Ectodermal cell (in vitro differentiated cells): Measurements from ENCODE around the gene CPED1.

ENCODE experiments used
- H3K27ac ChIP-seq: 2 replicates; pipeline ENCODE4 v1.7.0; 2013; ENCODE audit warnings: mild to moderate bottlenecking, low read depth, low read length; ENCODE audit not compliant: insufficient read depth, poor library complexity, severe bottlenecking
- H3K27me3 ChIP-seq: 2 replicates; pipeline ENCODE4 v1.7.0; 2013; ENCODE audit warnings: mild to moderate bottlenecking, low read length; ENCODE audit not compliant: insufficient read depth, control insufficient read depth, poor library complexity, severe bottlenecking
- H3K36me3 ChIP-seq: one replicate; pipeline ENCODE4 v1.7.0; 2013; ENCODE audit warnings: low read length; ENCODE audit not compliant: control insufficient read depth, insufficient read depth
- H3K4me1 ChIP-seq: one replicate; pipeline ENCODE4 v1.7.0; 2013; ENCODE audit warnings: low read length; ENCODE audit not compliant: control insufficient read depth, insufficient read depth
- H3K4me3 ChIP-seq: 2 replicates; pipeline ENCODE4 v1.7.0; 2013; ENCODE audit warnings: low read depth, low read length, control low read depth; ENCODE audit not compliant: insufficient read depth
- H3K9me3 ChIP-seq: 2 replicates; pipeline ENCODE4 v1.7.0; 2013; ENCODE audit warnings: mild to moderate bottlenecking, low read length, moderate library complexity; ENCODE audit not compliant: control insufficient read depth
- WGBS, 2 experiments: methylation state at CpG; one replicate each; pipeline ENCODE4 v1.1.7; 2013; ENCODE audit warnings: missing lambda C conversion rate in 2 of 2; 5-methylcytosine and 5-hydroxymethylcytosine counted together

The CPED1 gene

DNA sequence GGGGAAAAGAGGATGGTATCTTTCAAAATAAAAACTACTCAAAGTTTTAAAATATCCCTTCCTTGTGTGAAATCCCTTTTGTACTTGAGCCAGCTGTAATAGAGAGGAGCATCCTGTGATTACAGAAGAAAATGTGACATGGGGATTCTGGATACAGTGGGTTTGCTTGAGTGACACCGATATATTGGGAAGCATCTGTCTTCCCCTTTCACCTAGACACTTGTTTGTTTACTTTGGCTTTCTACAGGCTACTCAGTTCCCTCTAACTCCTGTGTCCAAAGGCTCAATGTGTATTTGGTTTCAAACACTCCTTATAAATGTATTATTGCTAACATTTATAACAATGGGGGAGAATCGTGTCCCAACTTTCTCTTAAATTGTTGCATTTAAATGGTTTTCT is 24.4 kb downstream of the CPED1 start:
- Histone ChIP-seq H3K9me3 (no peaks in the 10 kb centered on the region), H3K27me3 (no peaks in the 10 kb centered on the region), H3K4me3 (no peak overlapping the region), H3K4me1 (no peaks in the 10 kb centered on the region), H3K27ac (no peak overlapping the region), H3K36me3 (no peaks in the 10 kb centered on the region)
- 86 to 88% methylated on average over 1 of the region's 2 CpGs for WGBS, 2 experiments

DNA sequence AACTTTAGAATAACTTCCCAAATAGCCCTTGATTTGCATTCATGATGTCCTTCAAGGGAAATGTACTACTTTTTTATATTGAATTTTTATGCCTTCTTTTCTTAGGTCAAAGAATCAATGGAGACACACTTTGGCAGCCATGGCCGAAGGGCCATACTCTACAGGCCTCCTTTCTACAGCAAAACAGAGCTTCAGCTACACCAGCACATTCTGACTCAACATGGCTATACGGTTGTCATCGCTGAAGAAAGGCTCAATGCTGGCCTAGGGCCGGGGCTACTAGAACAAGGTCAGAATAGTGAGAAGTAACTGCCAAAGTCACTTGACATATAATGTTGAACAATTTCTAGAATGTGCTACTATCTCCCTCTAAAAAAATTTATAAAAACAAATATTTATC is 27.0 kb downstream of the CPED1 start:
- no peaks in the 10 kb centered on the region for H3K4me1 ChIP-seq
- no peaks in the 10 kb centered on the region for H3K9me3 ChIP-seq
- 90 to 97% methylated on average over 4 of the region's 4 CpGs for WGBS, 2 experiments
- no peaks in the 10 kb centered on the region for H3K27me3 ChIP-seq
- H3K36me3 ChIP-seq, result no peaks in the 10 kb centered on the region
- no peak overlapping the region for H3K4me3 ChIP-seq
- no peak overlapping the region for H3K27ac ChIP-seq

GRCh38 chr7:121016966-121017365 is 28.5 kb downstream of the CPED1 start:
- Histone ChIP-seq H3K36me3 (no peaks in the 10 kb centered on the region), H3K4me3 (no peak overlapping the region), H3K27ac (no peak overlapping the region), H3K27me3 (no peaks in the 10 kb centered on the region), H3K9me3 (no peaks in the 10 kb centered on the region), H3K4me1 (no peaks in the 10 kb centered on the region)
- WGBS, 2 experiments, result 92 to 95% methylated on average over 2 of the region's 2 CpGs

DNA sequence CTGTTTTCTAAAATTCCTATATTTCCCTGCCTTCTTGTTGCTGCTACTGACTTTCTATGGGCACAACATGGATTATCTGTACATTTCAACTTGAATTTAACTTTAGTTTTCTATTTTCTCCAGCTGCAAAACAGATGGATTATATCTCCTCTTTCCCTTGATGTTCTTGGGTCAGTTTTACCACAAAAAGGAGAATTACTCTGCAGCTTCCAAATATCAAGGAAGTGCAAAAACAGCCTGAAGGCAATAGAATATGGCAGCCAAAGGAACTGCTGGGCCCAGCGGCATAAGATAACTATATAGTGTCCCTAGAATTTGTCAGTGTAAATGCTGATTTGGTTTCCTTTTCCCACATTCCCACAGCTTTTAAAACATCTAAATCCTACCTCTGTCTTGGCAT is 29.1 kb downstream of the CPED1 start:
- 77 to 100% methylated on average over 1 of the region's 1 CpG for WGBS, 2 experiments
- Histone ChIP-seq H3K36me3 (no peaks in the 10 kb centered on the region), H3K27me3 (no peaks in the 10 kb centered on the region), H3K4me1 (no peaks in the 10 kb centered on the region), H3K4me3 (no peak overlapping the region), H3K27ac (no peak overlapping the region), H3K9me3 (no peaks in the 10 kb centered on the region)

DNA sequence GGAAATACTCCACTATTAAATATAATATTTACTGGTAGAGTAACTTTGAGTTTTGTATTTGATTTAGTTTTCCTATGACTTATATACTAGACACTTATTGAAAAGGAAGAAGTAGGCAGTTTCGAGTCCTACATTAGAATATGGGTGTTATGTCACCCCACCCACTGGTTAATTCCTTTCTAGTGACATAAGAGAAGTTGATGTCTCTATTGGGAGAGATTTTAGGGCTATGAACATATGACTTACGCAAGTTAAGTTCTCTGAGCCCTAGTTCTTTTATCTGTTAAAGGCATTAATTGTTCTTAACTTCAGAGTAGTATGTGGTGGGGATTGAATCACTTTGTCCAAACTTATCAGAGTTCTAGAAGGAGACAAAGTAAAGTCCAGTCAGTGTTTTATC is 30.5 kb downstream of the CPED1 start:
- Histone ChIP-seq H3K4me1 (no peaks in the 10 kb centered on the region), H3K27ac (no peak overlapping the region), H3K9me3 (no peaks in the 10 kb centered on the region), H3K4me3 (no peak overlapping the region), H3K27me3 (no peaks in the 10 kb centered on the region), H3K36me3 (no peaks in the 10 kb centered on the region)
- WGBS, 2 experiments, result 97 to 100% methylated on average over 2 of the region's 2 CpGs

DNA sequence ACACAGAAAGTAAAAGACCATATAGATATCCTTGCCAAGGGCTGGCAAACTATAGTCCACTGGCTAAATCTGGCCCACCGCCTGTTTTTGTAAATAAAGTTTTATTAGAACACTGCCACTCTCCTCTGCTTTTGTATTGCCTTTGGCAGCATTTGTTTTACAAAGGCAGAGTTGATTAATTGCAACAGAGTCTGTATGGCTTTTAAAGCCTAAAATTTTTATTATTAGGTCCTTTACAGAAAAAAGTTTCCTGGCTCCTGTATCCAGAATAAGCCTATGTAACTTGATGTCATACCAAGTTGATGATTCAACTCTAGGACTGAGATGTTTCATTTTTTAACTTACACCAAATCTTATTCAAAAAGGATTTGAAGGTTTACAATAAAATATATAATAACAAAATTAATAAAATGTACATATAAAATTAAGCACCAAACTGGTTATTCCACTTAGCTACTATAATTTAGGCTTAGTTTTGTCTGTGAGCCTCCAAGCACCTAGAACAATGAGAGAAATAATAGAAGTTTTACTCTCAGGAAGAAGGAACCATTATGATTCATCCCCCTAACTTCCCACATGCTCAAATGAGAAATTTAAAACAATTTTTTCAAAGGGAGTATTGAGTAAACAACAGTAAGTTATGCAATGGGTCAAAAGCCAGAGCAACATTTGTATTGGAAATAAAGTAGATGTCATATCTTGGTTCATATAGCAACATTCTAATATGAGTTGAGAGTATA is 31.9 kb downstream of the CPED1 start:
- no peak overlapping the region for H3K4me3 ChIP-seq
- no peaks in the 10 kb centered on the region for H3K27me3 ChIP-seq
- no peaks in the 10 kb centered on the region for H3K4me1 ChIP-seq
- no peak overlapping the region for H3K27ac ChIP-seq
- H3K9me3 ChIP-seq, result no peaks in the 10 kb centered on the region
- no peaks in the 10 kb centered on the region for H3K36me3 ChIP-seq
- WGBS, 2 experiments, result 87 to 92% methylated on average over 1 of the region's 1 CpG

DNA sequence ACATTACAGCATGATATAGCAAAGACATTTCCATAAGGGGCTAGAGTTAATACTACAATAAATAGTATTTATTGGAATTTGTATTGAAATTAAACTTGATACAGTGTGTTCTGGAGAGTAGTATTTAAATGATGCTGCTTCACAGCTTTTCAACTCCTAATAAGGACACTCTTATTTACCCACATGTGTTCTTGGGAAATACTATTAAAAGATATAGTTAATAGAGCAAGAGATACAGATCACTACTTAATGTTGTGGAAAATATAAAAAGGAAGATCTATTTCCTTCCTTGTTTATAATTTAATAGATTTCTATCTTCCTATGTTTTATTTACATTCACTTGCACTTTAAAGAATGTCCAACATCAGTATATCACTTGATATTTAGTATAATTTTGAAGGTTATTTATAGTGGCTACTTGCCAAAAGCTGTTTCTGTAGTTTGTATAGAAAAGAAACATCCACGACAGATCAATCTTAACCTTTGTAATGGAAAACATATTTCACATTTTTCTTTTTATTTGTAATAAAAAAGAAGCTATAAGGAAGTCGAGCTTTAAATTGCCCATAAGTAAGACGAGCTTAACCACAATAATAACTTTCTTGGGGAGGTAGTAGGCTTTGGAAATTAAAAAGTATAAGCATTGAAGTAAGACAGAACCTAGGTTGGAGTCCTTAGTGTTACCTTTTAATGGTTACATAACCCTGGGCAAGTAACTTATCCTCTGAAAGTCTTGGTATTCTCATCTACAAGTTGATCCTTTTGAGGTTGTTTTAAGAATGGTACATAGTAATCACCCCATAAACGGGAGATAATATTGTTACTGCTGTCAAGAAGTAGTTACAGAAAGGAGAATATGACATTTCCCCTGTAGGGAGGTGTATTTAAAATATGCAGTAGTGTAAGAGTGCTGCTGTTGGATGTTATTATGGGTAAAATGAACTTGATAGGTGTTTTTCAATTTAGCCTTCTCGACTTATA is 32.8 kb downstream of the CPED1 start:
- WGBS, 2 experiments, result 91 to 96% methylated on average over 4 of the region's 5 CpGs
- Histone ChIP-seq H3K9me3 (no peaks in the 10 kb centered on the region), H3K27me3 (no peaks in the 10 kb centered on the region), H3K4me1 (no peaks in the 10 kb centered on the region), H3K36me3 (no peaks in the 10 kb centered on the region), H3K4me3 (no peak overlapping the region), H3K27ac (no peak overlapping the region)

GRCh38 chr7:121023194-121023593 is 34.7 kb downstream of the CPED1 start:
- no peak overlapping the region for H3K4me3 ChIP-seq
- no peaks in the 10 kb centered on the region for H3K27me3 ChIP-seq
- no peaks in the 10 kb centered on the region for H3K9me3 ChIP-seq
- no peaks in the 10 kb centered on the region for H3K4me1 ChIP-seq
- H3K27ac ChIP-seq, result no peak overlapping the region
- H3K36me3 ChIP-seq, result no peaks in the 10 kb centered on the region

- Histone ChIP-seq H3K27ac (no peak overlapping the region), H3K36me3 (no peaks in the 10 kb centered on the region), H3K4me3 (no peak overlapping the region), H3K9me3 (no peaks in the 10 kb centered on the region), H3K4me1 (no peaks in the 10 kb centered on the region), H3K27me3 (no peaks in the 10 kb centered on the region)
- WGBS, 2 experiments, result 86 to 91% methylated on average over 7 to 8 of the region's 8 CpGs
Measured at GRCh38 chr7:121023683-121024511, 35.4 kb downstream of the CPED1 start.

- Histone ChIP-seq H3K4me1 (no peaks in the 10 kb centered on the region), H3K36me3 (no peaks in the 10 kb centered on the region), H3K9me3 (no peaks in the 10 kb centered on the region), H3K4me3 (no peak overlapping the region), H3K27me3 (no peaks in the 10 kb centered on the region), H3K27ac (no peak overlapping the region)
- 89% methylated on average over 3 to 4 of the region's 5 CpGs for WGBS, 2 experiments
Measured at GRCh38 chr7:121024611-121025010, 36.1 kb downstream of the CPED1 start.
